NOMO-1 treated with dmso at 0.1 percent for 144 hours (cell line): ENCODE results near the gene KIF4A.
"Not testable (repeated sequence)": the region's sequence is repeated elsewhere in the genome, so short reads cannot be mapped to it uniquely, and the experiment has no call there.

ENCODE experiments used
- DNase-seq: peaks from one replicate; lab custom pipeline; 2025; ENCODE audit not compliant: unreplicated experiment; lab: John Stamatoyannopoulos, UW

The KIF4A gene, protein sequence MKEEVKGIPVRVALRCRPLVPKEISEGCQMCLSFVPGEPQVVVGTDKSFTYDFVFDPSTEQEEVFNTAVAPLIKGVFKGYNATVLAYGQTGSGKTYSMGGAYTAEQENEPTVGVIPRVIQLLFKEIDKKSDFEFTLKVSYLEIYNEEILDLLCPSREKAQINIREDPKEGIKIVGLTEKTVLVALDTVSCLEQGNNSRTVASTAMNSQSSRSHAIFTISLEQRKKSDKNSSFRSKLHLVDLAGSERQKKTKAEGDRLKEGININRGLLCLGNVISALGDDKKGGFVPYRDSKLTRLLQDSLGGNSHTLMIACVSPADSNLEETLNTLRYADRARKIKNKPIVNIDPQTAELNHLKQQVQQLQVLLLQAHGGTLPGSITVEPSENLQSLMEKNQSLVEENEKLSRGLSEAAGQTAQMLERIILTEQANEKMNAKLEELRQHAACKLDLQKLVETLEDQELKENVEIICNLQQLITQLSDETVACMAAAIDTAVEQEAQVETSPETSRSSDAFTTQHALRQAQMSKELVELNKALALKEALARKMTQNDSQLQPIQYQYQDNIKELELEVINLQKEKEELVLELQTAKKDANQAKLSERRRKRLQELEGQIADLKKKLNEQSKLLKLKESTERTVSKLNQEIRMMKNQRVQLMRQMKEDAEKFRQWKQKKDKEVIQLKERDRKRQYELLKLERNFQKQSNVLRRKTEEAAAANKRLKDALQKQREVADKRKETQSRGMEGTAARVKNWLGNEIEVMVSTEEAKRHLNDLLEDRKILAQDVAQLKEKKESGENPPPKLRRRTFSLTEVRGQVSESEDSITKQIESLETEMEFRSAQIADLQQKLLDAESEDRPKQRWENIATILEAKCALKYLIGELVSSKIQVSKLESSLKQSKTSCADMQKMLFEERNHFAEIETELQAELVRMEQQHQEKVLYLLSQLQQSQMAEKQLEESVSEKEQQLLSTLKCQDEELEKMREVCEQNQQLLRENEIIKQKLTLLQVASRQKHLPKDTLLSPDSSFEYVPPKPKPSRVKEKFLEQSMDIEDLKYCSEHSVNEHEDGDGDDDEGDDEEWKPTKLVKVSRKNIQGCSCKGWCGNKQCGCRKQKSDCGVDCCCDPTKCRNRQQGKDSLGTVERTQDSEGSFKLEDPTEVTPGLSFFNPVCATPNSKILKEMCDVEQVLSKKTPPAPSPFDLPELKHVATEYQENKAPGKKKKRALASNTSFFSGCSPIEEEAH

DNA sequence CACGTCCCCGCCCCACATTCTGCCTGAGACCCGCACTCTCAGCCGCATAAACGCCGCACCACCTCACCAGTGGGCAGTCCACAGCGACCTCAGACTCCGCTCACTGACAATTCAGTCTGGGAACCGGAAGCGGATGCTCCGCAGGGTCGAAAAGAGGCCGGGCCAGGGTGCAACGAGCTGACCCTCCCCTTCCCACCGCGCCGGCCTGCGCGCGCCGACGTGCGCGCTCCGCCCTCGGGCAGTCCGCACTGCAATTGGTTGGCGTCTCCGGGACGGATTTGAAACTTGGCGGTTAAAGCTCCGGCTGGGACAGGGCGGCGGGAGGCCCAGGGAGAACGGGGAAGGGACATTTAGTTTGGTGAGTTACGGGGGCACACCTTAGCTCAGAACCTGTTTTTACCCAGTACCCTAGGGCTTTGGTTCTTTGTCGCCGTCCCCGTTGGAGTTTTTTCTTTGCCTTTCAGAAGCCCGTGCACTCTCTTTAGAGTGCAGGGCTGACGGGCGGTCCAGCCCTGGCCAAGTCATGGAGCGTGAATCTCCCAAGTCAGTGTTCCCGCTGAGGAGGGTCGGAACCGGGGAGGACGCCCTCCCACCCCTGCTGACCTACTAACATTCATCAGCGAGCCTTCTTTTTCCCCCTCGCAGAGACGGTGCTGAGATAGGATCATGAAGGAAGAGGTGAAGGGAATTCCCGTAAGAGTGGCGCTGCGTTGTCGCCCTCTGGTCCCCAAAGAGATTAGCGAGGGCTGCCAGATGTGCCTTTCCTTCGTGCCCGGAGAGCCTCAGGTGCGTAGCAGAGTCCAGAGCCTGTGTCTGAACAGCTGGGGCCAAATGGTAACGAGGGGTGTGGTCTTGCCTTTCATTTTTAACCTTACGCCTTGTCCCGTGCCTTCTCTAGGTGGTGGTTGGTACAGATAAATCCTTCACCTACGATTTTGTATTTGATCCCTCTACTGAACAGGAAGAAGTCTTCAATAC is at the start of gene KIF4A, which contains the start of gene PDZD11:
TSS of gene KIF4A (plus strand) at position 312 of the 978 bp plus-strand sequence. CDS start at position 667, 355 bp downstream.
TSS of gene PDZD11 (minus strand) at position 135 of the 978 bp plus-strand sequence. CDS start 586 bp downstream, outside the sequence.
- DNase-seq, result peak; percentile 67

DNA sequence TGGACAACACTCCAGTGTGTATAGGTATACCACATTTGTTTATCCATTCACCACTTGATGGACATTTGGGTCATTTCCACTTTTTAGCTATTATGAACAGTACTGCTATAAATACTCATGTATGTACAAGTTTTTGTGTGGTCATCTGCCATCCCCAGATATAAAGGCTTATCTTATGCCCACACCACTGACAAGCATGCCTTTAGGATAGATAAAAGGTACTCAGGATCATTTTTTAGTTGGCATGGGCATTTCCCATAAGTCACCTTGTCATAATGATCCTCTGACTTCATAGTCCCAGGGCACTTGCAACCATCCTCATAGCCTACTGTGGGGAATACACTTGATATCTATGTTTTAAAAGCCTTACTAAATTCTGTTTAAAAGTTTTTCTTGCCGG is 49.2 kb upstream of the KIF4A start:
- no peak for DNase-seq

DNA sequence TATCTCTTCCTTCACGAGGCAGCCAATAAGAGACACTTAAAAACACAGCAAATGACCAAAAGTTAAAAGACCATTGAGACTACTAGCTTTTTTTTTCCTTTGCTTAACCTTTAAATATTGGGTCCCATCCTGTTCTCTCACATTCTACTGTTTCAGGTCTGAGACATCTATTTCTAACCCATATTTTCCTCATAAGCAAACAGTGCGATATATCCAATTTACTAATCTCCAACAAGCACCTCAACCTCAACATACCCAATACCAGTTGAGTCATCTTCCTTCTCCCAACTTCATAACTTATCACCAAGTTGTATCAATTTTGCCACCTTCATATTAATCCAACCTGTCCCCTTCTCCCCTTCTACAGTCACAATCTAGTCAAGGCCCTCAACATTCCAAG is 48.4 kb upstream of the KIF4A start:
- no peak for DNase-seq

DNA sequence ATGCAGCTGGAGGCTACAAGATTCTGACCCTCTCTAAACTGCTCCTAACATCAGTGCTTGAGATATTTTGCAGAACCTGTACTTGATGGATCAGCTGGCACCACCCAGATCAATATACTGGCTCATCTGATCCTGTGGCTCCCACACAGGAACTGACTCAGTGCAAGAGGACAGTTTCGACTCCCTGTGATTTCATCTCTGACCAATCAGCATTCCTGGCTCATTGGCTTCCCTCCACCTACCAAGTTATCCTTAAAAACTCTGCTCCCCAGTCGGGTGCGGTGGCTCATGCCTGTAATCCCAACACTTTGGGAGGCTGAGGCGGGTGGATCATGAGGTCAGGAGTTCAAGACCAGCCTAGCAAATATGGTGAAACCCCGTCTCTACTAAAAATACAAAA is 46.3 kb upstream of the KIF4A start:
- not testable (repeated sequence) for DNase-seq

DNA sequence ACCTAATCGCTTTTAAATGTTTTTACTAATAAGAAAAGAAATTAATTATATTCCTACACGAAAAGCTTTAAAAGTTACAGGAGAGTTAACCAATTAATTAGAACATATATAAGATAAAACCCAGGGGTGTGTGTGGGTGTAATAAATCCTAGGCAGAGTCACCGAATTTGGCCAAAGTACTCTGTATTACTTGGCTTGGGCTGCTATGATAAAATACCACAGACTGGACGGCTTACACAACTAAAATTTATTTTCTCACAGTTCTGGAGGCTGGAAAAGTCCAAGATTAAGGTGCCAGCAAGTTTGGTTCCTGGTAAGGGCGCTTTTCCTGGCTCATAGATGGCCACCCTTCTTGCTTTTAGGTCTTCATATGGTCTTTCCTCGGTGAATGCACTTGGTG is 45.0 kb upstream of the KIF4A start:
- DNase-seq, result no peak

DNA sequence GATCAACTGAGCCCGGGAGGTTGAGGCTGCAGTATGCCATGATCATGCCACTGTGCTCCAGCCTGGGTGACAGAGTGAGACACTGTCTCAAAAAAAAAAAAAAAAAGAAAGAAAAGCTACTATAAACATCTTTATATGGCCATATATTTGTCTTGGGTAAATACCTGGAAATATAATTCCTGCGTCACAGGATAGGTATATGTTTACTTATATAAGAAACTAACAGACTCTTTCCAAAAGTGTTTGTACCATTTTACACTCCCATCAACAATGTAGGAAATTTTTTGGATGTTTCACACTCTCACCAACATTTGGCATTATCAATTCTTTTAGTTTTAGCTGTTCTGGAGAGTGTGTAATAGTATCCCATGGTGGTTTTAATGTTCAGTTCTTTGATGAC is 42.7 kb upstream of the KIF4A start:
- DNase-seq, result no peak

DNA sequence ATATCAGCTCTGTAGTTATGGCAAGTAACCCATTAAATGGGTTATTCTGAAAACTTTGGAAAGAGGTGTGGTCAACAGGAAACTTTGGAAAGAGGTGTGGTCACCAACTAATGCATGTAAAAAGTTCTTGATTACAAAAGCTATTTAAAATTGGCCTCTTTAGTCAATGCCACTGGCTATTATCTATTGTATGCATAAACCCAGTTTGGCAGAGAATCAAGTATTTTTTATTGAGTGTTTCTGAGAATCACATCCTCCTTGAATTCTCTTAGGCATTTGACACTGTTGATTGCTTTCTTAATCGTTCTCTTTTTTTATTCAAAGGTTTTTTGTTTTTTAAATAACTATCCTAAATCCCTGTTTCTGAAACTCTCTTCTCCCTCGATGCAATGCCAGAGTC is 37.4 kb upstream of the KIF4A start:
- DNase-seq, result no peak

DNA sequence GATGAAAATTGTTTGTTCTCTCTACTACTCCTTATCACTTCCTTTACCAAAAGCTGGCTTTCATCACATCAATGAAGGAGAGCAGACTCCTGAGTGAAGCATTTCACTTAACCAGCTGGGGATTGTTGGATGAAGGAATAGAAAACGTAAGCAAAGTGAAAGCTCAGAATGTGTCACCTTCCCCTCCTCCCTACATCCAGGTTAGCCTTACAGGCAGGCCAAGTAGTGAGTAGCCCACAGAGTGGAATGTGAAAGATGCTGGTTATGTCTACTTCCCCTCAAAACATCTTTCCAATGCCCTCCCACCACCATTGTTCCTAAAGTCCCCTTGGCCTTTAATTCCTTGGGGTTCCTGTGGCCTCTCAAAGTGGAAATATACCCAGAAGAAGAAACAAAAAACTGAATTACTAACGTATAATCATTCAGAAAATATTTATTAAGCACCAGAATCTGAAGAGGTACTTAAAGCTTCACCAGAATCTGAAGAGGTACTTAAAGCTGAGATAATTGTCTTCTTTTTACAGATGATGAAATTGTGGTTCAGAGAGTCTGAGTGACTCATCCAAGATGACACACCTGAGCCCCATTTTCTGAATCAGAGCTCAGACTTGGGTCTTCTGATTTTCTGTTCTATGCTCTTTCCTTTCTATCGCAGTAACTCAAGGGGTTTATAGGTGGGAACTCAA is 36.4 kb upstream of the KIF4A start:
- DNase-seq, result no peak

DNA sequence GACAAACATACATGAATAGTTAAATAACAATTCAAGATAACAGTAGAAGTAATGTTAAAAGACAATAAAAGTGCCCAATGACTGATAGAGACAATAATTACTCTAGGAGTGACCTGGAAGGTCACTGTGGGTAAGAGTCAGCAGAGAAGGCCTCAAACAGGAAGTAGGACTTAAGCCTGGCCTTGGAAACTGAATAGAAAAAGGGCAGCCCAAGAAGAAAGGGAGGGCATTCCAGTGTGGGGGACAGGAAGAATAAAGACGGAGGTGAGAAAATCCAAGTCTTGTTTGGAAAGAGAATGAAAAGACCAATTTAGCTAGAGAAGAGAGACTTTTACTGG is 35.9 kb upstream of the KIF4A start:
- no peak for DNase-seq

DNA sequence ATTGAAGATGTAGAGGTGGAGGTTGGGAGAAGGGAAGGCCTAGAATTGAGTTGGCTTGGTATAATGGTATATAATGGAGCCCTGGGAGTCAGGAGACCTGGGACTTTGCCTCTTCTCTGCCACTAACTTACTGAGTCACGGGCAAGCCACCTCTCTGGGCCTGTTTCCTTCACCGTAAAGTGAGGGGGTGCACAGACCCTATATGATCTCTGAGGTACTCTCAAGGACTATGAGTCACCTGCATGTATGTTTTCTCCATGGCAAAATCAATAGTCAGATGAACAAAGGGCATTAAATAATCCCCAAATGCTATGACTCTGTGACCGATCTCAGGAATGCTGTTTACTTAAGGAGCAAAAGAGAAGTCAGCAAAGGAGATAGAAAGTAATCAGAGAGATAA is 35.0 kb upstream of the KIF4A start:
- DNase-seq, result no peak

DNA sequence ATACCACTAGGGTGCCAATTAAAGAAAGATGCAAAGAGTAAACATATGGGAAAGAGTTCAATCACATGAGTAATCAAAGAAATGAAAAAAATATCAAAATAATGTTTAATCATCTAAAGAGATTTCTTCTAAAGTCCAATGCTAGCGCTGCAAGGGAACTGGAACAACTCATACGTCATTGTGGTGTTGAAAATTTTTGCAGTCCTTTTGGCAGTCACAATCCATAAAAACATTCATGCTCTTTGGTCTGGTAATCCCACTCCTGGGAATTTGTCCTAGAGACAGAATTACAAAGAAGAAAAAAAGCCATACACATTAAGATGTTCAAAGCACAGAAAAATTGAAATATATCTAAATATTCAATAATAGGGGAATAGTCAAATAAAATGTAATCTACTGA is 34.5 kb upstream of the KIF4A start:
- DNase-seq, result no peak

DNA sequence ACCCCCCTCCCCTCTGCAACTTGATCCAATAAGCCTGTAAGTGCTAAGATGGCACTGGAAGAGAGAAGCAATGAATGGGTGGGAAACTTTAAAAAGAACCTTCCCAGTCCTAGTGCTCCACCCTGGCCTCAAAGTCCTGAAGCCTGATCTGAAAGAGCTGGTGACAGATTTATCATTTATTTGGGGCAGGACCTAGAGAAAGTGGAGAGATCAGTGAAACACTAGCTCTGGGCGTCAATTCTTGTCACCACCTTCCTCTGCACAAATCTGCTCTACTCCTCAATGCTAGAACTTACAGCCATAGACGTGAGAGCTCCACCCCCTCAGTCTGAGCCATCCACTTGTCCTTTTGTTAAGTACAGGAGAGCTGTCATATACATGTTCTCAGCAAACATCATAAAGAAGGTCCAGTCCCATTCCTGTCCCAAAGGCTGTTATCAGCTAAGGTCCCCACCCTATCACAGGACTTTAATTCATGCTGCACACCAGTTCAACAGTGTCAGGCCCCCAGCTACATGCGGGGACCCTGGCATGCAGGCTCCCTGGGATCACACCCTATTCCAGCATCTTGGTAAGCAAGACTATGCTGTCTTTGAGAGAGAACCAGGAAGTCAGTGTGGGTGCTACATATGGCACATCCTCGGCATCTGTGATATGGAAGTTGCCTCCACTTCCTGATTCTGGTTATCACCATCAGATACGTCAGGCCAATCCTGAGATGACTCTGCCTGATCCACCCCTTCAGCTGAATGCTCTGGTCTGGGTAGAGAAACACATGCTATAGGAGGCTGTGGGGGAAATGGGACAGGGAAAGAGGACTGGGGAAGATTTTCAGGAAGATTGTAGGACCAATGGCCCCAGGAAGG is 32.2 kb upstream of the KIF4A start:
- no peak for DNase-seq

DNA sequence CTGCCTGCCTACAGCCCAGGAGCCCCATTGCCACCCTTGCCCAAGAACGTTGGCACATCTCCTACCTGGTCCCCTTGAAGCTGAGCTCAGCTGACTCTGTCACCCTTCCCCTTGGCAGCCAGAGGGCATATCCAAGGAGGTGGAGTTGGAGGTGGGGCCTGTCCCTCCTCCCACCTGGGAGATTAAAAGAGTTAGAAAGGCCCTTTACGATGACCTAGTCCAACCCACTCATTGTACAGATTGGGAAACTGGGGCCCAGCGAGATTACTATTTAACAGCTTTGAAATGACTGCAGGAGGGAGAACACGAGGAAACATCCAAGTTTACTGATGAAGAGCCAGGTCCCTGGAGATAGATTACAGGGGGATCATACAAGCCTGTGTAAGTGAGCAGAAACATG is 29.8 kb upstream of the KIF4A start, which contains the start of gene P2RY4:
TSS of gene P2RY4 (minus strand) at position 101 of the 400 bp plus-strand sequence. CDS start 580 bp downstream, outside the sequence.
- DNase-seq, result no peak

DNA sequence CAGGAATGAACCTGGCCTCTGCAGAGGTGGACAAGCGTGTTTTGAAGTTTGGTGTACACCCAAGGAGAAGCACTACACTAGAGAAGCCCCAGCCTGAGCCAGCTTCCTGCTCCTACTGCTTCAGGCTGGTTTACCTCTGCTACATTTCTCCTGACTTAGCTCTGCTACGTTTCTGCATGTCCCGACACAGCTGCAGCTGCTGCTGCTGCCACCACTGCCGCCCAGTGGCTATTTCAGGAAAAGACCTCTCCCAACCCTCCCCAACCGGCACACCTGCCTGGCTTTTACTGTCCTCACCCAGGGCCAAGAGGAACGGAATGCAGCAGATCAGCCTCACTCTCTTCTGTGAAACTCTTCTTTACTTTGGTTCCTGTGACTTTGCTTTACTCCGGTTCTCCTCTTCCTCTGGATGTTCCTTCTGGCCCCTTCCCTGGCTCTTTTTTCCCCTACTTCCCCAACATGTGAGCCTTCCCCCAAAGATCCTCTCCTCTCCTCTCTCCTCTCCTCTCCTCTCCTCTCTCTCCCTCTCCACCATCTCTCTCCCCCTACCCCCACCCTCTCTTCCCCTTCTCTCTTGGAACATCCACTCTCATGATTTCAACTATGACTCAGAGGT is 26.8 kb upstream of the KIF4A start:
- DNase-seq, result no peak

DNA sequence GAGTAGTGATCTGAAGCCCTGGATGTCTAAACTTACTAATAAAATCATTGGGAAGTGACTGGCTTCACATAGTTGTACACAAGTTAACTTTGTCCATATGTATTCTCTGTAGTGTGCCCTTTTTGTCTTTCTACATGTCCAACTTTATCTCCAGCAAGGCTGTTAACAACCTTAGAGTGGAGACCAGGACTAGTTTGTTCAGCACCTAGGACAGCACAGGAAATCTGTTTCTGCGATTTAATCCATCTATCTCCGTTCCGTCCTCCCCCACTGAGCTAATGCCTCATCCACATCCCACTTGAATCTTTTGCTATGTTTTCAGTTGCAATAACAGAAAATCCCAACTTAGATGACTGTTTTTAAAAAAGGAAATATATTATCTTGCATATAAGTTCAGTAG is 25.1 kb upstream of the KIF4A start:
- no peak for DNase-seq

DNA sequence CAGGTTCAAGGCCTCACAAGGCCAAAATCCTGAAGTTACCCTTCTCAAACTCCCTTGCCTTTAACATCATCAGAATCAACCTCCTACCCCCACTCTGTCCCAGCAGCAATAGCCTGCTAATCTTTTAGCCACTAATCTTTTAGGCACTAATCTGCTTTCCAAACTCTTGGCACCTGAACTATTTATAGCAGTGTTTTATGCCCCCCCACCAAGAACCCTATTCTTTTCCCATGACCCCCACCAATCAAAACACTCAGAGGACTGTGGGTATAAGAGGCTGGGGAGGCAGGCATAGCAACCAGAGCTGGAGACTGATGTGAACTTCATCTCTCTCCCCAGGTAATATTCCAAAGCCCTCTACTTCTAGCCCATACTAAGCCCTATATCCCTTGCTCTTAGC is 21.9 kb upstream of the KIF4A start, which contains the start of gene ARR3:
TSS of gene ARR3 (plus strand) at position 301 of the 400 bp plus-strand sequence. CDS start 1,052 bp downstream, outside the sequence.
- no peak for DNase-seq

DNA sequence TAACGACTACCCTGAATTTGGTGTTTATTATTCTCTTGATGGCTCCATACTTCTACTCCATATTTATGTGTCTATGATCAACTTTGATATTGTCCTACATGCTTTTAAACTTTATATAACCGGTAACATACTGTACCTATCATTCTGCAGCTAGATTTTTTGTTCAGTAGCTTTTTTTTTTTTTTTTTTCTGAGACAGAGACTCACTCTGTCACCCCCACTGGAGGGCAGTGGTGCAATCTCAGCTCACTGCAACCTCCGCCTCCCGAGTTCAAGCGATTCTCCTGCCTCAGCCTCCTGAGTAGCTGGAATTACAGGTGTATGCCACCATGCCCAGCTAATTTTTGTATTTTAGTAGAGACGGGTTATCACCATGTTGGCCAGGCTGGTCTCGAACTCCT is 15.9 kb upstream of the KIF4A start:
- not testable (repeated sequence) for DNase-seq

DNA sequence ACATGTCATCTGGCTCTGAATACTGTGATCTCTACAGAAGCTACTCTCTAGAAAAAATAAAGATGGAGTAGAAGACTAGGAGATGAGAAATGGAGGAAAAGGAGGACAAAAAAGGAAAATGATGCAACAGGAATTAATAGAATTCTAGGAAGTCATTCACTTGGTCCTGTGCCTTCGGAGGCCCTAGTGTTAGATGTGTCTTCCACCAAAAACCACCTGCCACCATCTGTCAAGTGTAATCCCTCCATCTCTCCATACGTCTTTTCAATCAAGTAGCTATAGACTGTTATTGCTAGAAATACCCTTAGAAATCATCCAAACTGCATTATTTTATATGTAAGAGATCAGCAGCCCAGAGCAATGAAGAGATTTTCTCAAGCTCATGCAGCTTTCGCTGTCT is 10.8 kb upstream of the KIF4A start:
- DNase-seq, result no peak
